ENCODE results near the gene DUS4L. TPM values are rescaled to one million over a fixed set of nuclear protein-coding genes. Genes with fewer than 3 reads are reported as not detected.

Gene DUS4L
- total and polyA plus RNA-seq, 2 of the 13 experiments (the other 11 are each of a cell fraction or from before 2014, with no cell fraction given): 5.6 to 9.8 TPM

GRCh38 chr7:107579885-107580715 lies 16.3 kb downstream of the DUS4L start, which contains the start of gene BCAP29 (continued):
- no peak for TF ChIP-seq AFF4 (CRISPR knock-in tag; IDR thresholded peaks at IDR 0.05)
- TF ChIP-seq ZSCAN20 (CRISPR knock-in tag; IDR thresholded peaks at IDR 0.05; ENCODE audit: borderline replicate concordance): no peak
- TF ChIP-seq TERF1 (CRISPR knock-in tag; IDR thresholded peaks at IDR 0.05): no peak
- TF ChIP-seq ZNF207 (IDR thresholded peaks at IDR 0.05; ENCODE audit: borderline replicate concordance): no peak
- TF ChIP-seq ZHX1 (CRISPR knock-in tag; IDR thresholded peaks at IDR 0.05; ENCODE audit: low read depth): no peak
- TF ChIP-seq ZNF136 (CRISPR knock-in tag; IDR thresholded peaks at IDR 0.05; ENCODE audit: low read depth): no peak
- no peak for TF ChIP-seq RFX1 (IDR thresholded peaks at IDR 0.05)
- TF ChIP-seq PRMT3 (CRISPR knock-in tag; IDR thresholded peaks at IDR 0.05; ENCODE audit: borderline replicate concordance, low read depth): 0 out of 2 replicates have a peak, but pooled peaks have one; percentile 28
- no peak for TF ChIP-seq ZBTB34 (CRISPR knock-in tag; IDR thresholded peaks at IDR 0.05)
- TF ChIP-seq DR1 (CRISPR knock-in tag; IDR thresholded peaks at IDR 0.05): no peak; the same call in 1 of the 2 replicates
- TF ChIP-seq CENPX (CRISPR knock-in tag; IDR thresholded peaks at IDR 0.05): no peak
- no peak; the same call in 1 of the 2 replicates for TF ChIP-seq ZFP82 (CRISPR knock-in tag; IDR thresholded peaks at IDR 0.05; ENCODE audit: borderline replicate concordance)
- no peak for TF ChIP-seq RFXANK (CRISPR knock-in tag; IDR thresholded peaks at IDR 0.05)
- TF ChIP-seq ZNF816 (CRISPR knock-in tag; IDR thresholded peaks at IDR 0.05; ENCODE audit: borderline replicate concordance): peak; percentile 57; the same call in 1 of the 2 replicates
- peak; percentile 77 for TF ChIP-seq KDM5B (CRISPR knock-in tag; IDR thresholded peaks at IDR 0.05; ENCODE audit: borderline replicate concordance)
- TF ChIP-seq SPEN (CRISPR knock-in tag; IDR thresholded peaks at IDR 0.05; ENCODE audit: low read depth): peak; percentile 32; the same call in 1 of the 2 replicates
- peak; percentile 47 for TF ChIP-seq ESRRA (CRISPR knock-in tag; IDR thresholded peaks at IDR 0.05; ENCODE audit: low read depth)
- peak in 1 of 2 experiments; percentile 9; a peak in 2 of 4 replicates for TF ChIP-seq KLF16 (CRISPR knock-in tag; IDR thresholded peaks at IDR 0.05)
